Measurements from ENCODE around the gene TBKBP1.
A peak's percentile ranks its signal among the peaks of the same experiment; 100 is the strongest.
"Not testable (repeated sequence)": the region's sequence is repeated elsewhere in the genome, so short reads cannot be mapped to it uniquely, and the experiment has no call there.

The TBKBP1 gene

GRCh38 chr17:47682138-47682537 lies 11.8 kb upstream of the TBKBP1 start:
- DNase-seq (ENCODE audit: low read depth), result no peak

DNA sequence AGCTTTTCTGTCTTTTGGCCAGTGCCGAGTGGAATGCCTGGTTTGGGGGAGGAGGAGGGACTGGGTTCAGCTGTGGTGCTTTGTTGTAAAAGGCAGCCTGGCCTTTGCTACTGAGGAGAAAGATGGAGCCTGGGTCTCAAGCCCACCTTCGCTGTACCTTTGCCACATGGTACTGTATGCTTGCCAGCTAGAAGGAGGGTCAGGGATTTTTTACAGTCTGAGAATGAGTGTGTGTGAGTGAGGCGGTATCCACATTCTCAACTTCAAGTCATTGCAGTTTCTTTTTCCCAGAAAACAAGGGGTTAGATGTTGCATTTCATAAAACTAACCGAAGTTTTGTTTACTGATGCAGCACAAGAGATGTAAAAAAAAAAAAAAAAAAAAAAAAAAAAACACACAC lies 11.2 kb upstream of the TBKBP1 start:
- DNase-seq (ENCODE audit: low read depth), result not testable (repeated sequence)

DNA sequence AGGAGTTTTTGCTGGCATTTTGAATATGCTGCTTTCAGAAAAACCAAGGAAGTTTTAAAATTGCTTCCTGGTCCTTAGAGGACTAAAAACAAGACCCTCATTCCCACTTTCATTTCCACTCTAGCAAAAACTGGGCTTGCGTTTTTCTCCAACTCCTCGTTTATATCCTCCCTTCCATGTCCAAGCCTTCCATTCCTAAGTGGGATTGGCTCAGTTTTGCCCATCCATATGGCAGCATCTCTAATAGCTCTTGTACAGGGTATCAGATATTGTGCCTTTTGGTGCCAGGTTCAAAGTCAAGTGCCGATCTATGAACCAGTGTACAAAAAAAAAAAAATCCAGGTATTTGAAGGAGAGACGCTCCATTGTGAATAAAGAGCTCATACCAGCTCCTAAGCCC lies 9.9 kb upstream of the TBKBP1 start:
- no peak for DNase-seq (ENCODE audit: low read depth)

DNA sequence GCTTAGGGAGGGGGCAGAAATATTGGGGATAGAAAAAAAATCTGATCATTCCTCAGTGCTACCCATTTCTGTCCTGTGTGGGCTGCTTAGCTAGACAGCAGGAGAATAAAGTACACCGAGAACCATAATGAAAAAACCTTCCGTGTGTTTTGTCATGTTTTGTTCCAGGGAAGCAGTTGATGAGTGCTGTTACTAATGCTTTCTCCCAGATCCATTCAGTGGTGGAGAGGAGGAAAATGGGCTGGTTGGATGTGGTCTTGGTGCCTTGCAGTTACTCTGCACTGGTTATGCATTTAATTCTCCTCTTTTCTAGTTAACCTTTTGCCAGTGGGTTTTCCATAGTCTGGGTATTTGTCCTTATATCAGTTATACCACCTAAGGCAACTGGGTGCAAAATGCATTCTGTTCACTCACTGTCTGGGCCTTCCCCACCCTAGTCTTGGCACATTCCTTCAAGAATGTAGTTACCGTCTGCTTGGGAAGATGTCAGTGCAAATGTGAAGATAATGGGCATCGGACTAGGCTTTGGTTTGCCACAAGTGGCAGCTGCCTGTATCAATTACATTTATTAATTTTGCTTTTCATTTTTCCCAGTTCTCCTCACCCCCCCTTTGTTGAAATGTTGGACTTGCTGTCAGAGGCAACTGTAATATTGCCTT lies 9.3 kb upstream of the TBKBP1 start:
- DNase-seq (ENCODE audit: low read depth), result no peak

GRCh38 chr17:47685556-47686275 lies 8.2 kb upstream of the TBKBP1 start:
- DNase-seq (ENCODE audit: low read depth), result no peak

DNA sequence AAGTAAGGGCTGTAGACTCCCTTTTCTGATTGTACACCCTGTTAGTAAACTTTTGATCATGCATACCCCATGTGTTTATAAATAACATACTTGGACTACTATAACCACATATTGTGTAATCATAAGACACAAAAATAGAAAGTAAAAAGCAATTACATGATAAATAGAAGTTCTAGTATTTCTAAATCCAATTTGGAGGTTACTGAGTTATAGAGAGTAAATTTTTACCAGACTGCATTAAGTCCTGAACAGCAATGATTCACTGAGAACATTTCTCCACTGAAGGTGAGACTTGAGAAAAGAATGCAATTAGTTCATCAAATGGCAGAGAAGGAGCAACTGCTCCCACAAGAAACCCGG lies 7.7 kb upstream of the TBKBP1 start:
- peak; percentile 65 for DNase-seq (ENCODE audit: low read depth)

DNA sequence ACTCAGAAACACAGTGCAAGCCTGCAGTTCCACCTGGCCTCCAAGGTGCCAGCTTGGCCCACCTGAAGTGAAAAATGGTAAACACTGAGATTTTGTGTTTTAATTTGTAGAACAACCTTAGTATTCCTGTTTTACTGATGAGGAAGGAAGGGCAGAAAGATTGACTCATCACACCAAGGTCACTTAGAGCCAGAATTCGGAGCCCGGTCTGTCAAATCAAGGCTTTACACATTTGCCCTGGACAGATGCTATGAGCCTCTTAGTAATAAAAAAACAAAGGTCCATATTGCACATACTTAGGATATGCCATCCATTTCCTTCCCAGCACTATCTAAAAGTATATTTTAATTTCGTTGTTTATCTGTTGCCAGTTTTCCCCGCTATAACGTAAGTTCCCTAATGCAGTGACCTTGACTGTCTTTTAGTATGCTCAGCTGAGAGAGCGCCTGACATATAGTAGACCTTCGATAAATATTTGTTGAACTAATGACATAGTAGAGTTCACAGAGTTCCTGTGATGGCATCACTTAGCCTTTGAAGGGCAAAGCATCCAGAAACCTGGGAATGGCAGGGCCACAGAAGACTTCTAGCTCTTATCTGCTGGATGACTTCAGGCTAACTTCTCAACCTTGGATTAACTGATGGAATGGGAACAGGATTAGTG lies 7.2 kb upstream of the TBKBP1 start:
- DNase-seq (ENCODE audit: low read depth), result peak; percentile 60

- DNase-seq (ENCODE audit: low read depth), result no peak
These were observed 6.7 kb upstream of the TBKBP1 start for GRCh38 chr17:47687328-47687690.

DNA sequence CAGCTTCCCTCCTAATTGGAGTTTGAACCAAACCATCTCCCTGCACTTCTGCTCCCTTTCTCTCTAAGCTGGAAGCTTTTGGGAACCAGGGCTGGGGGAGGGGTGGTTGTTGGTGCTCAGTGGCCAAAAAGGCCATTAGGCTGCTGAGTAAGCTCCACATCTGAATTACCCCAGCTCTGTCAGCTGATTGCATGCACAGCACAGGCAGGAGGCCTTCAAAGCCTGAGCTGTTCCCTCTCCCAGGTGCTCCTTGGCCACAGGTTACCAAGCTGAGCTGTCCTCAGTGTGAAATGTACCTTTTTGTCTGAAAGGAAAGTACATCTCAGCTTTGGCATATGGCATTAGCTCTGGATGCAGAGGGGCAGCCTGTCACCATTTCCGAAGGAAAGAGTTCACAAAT lies 6.2 kb upstream of the TBKBP1 start:
- no peak for DNase-seq (ENCODE audit: low read depth)

- no peak for DNase-seq (ENCODE audit: low read depth)
These were observed 3.8 kb upstream of the TBKBP1 start for GRCh38 chr17:47690121-47690520.

DNA sequence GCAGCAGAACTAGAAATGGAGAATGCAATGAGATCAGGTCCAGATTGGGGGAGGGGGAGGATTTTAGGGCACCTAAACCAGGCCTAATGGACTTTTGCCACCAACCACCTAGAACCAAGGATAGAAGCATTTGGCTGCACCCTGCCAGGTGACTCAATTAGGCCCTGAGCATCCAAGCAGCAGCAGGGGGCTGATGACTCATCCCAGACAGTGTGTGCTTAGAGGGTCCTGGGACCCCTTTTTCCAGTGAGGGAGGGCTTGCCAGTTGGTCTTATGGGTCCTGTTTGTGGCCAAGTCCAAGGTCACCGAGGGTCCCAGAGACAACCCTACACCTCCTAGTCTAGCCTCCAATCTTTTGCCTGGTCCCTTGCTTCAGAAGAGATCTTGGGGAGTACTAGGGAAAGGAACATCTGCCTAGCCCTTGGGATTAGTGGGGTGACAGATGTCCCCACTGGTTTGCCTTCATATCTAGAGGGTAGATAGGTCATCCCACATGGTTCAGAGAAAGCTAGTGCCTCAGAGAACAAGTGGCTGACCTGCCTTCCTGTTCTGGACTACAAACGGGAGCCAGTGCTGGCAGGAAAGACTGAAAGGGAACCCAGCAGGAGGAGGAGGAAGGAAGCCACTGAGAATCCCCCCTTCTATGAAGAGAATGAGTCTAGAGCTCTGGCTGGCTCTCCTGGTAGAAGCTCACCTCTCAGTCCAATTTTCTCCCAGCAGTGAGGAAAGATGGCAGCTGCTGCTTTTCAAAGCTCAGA lies 1.6 kb upstream of the TBKBP1 start:
- no peak for DNase-seq (ENCODE audit: low read depth)

GRCh38 chr17:47692895-47693730 lies 848 bp upstream of the TBKBP1 start:
- DNase-seq (ENCODE audit: low read depth), result no peak

DNA sequence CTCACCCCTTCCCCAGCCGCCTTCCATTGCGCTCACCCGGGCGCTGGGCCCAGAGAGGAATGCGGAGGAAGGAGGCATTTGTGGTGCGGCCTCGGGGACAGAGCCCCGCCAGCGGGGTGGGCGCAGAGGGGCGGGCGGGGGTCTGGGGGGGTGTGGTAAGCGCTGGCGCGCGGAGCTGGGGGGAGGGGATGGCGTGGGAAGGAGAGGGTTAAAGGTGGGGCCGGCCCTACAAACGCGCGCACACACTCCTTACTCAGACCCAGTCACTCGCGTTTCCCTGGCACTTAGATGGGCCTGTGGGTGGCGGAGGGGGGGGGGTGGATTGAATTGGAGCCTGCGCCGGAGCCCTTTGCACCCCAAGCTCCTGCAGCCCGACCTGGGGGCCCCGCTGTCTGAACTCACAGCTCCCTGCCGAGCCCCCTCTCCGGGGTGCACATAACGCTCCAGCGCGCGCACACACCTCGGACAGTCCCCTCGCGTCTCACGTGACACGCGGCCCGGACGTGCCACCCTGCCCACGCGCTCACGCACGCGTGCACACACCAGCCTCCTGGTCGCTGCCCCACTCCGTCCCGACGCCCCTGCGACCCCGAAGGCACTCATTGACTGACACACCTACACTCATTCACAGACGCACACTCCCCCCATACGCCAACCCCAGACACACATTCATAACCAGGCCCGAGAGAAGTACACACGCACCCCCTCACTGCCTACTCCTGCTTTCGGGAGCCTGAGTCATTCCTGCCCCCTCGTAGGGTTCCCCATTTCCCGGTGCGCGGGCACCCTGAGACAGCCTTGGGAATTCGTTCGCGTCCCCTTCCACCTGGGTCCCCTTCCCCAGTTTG lies 844 bp downstream of the TBKBP1 start:
- DNase-seq (ENCODE audit: low read depth), result peak; percentile 39

- DNase-seq (ENCODE audit: low read depth), result no peak
These were observed 1.7 kb downstream of the TBKBP1 start for GRCh38 chr17:47695429-47696376.

DNA sequence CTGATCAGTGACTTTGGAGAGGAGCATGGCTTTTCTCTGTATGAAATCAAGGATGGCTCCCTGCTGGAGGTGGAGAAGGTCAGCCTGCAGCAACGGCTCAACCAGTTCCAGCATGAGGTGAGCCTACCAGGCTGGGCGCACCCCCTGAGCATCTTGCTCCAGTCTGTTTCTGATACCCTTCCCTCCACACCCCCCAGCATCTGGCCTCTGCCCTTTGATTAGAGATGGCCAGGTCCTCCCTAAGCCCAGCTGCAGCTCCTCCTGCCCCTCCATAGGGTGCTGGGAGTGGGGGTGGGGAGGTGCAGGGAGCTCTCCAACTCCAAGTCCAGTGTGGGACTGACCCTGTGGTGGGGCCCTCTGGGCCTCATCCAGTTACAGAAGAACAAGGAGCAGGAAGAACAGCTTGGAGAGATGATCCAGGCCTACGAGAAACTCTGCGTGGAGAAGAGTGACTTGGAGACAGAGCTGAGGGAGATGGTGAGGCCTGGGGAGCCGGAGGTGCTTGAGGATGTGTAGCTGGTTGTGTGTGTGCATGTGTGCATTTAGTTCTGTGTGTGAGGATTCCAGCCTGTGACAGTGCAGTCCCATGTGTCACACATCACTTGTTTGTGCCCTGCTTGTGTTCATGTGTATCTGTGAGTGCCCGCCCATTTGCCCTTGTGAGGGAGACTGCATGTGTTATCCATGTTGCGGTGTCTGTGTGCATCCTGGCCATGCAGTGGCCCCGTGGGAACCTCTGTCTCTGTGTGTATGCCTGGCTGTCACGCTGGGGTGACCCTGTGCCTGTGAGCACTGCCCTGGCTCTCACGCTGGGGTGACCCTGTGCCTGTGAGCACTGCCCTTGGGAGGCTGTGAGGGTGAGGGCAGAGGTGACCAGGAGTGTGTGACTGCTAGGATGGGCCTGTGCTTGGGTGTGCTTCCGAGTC lies 3.0 kb downstream of the TBKBP1 start:
- no peak for DNase-seq (ENCODE audit: low read depth)

DNA sequence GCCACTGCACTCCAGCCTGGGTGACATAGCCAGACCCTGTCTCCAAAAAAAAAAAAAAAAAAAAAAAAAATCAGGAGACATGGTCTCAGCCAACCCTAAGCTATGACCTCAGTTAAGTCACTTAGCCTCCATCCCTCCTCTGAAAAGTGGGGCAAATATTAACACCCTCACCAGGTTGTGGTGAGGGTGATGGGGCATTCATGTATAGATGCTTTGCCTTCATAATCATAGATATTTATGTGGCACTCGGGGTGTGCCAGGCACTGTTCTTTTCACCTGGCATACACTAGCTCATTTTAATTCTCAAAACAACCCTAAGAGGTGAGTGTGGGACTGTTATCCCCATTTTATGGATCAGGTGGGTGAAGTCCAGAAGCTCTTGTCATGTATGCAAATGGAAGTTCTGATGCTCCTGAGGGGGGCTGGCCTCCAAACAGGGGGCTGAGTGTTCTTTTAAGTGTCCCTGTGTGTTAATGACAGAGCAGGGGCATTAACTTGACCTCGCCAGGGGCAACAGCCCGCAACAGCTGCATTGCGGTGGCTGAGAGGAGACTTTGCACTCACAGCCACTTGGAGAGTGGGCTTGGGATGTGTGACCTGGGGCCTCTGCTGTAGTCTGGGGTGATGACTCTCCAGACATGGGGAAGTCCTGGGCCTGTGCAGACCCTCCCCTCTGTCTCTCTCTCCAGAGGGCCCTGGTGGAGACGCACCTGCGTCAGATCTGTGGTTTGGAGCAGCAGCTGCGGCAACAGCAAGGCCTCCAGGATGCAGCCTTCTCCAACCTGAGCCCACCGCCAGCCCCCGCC lies 4.1 kb downstream of the TBKBP1 start:
- no peak for DNase-seq (ENCODE audit: low read depth)

- peak; percentile 32 for DNase-seq (ENCODE audit: low read depth)
These were observed 5.0 kb downstream of the TBKBP1 start for GRCh38 chr17:47698749-47699535.
